NK-92 (cell line): Measurements from ENCODE around the gene KLRK1.
"Not testable (repeated sequence)": the region's sequence is repeated elsewhere in the genome, so short reads cannot be mapped to it uniquely, and the experiment has no call there.

Experiments used
- DNase-seq: peaks from one replicate; lab custom pipeline; 2025; ENCODE audit not compliant: unreplicated experiment; lab: John Stamatoyannopoulos, UW

Gene KLRK1

GRCh38 chr12:10388624-10389413 lies 1.0 kb downstream of the KLRK1 start:
- DNase-seq, result no peak

- not testable (repeated sequence) for DNase-seq
These were observed 2.3 kb downstream of the KLRK1 start for GRCh38 chr12:10387498-10387897.

GRCh38 chr12:10386857-10387256 lies 3.0 kb downstream of the KLRK1 start:
- no peak for DNase-seq

GRCh38 chr12:10385166-10385613 lies 4.7 kb downstream of the KLRK1 start:
- no peak for DNase-seq

GRCh38 chr12:10384191-10384590 lies 5.7 kb downstream of the KLRK1 start:
- no peak for DNase-seq

GRCh38 chr12:10381928-10382628 lies 7.8 kb downstream of the KLRK1 start:
- DNase-seq, result no peak

GRCh38 chr12:10378737-10379136 lies 11.1 kb downstream of the KLRK1 start:
- DNase-seq, result not testable (repeated sequence)

- no peak for DNase-seq
These were observed 15.2 kb downstream of the KLRK1 start for GRCh38 chr12:10374624-10375018.

- DNase-seq, result no peak
These were observed 17.3 kb downstream of the KLRK1 start for GRCh38 chr12:10372559-10372958.

- DNase-seq, result not testable (repeated sequence)
These were observed 17.8 kb downstream of the KLRK1 start for GRCh38 chr12:10371893-10372535.

GRCh38 chr12:10369557-10370415 lies 20.1 kb downstream of the KLRK1 start:
- DNase-seq, result no peak

- no peak for DNase-seq
These were observed 21.4 kb downstream of the KLRK1 start for GRCh38 chr12:10368206-10369171.

- DNase-seq, result not testable (repeated sequence)
These were observed 22.1 kb downstream of the KLRK1 start for GRCh38 chr12:10367714-10368113.

- DNase-seq, result no peak
These were observed 23.0 kb downstream of the KLRK1 start for GRCh38 chr12:10366875-10367274.

- no peak for DNase-seq
These were observed 24.0 kb downstream of the KLRK1 start for GRCh38 chr12:10365696-10366405.

- no peak for DNase-seq
These were observed 24.8 kb downstream of the KLRK1 start for GRCh38 chr12:10364815-10365622.

- no peak for DNase-seq
These were observed 25.7 kb downstream of the KLRK1 start for GRCh38 chr12:10363914-10364814.

GRCh38 chr12:10363658-10363913 lies 26.3 kb downstream of the KLRK1 start:
- no peak for DNase-seq
